Rectal smooth muscle tissue (tissue), 1 donor: ENCODE data around the gene HTRA3.

Experiments used
- H3K27ac ChIP-seq: one replicate; pipeline ENCODE4 v1.7.0; 2013; ENCODE audit warnings: low read depth, low read length, inconsistent platforms
- H3K27me3 ChIP-seq: one replicate; pipeline ENCODE4 v1.7.0; 2013; ENCODE audit warnings: low read length; ENCODE audit not compliant: control insufficient read depth, insufficient read depth
- H3K36me3 ChIP-seq: one replicate; pipeline ENCODE4 v1.7.0; 2013; ENCODE audit warnings: low read length; ENCODE audit not compliant: control insufficient read depth, insufficient read depth
- H3K4me1 ChIP-seq: one replicate; pipeline ENCODE4 v1.7.0; 2013; ENCODE audit warnings: low read length; ENCODE audit not compliant: control insufficient read depth, insufficient read depth
- H3K4me3 ChIP-seq: one replicate; pipeline ENCODE4 v1.7.0; 2013; ENCODE audit warnings: low read length
- H3K9ac ChIP-seq: one replicate; pipeline ENCODE4 v1.7.0; 2013; ENCODE audit warnings: low read length

HTRA3 gene

GRCh38 chr4:8277356-8278008, 7.9 kb downstream of the HTRA3 start:
- H3K4me3 ChIP-seq = no peak overlapping the region
- peaks cover 50% of the 10 kb centered on the region for H3K4me1 ChIP-seq
- no peak overlapping the region for H3K27ac ChIP-seq
- H3K9ac ChIP-seq = no peak overlapping the region
- no peaks in the 10 kb centered on the region for H3K36me3 ChIP-seq
- H3K27me3 ChIP-seq = no peaks in the 10 kb centered on the region

- Histone ChIP-seq H3K27me3 (no peaks in the 10 kb centered on the region), H3K4me3 (no peak overlapping the region), H3K4me1 (peaks cover 47% of the 10 kb centered on the region), H3K9ac (no peak overlapping the region), H3K36me3 (no peaks in the 10 kb centered on the region), H3K27ac (no peak overlapping the region)
Measured at GRCh38 chr4:8278009-8278395, 8.4 kb downstream of the HTRA3 start.

DNA sequence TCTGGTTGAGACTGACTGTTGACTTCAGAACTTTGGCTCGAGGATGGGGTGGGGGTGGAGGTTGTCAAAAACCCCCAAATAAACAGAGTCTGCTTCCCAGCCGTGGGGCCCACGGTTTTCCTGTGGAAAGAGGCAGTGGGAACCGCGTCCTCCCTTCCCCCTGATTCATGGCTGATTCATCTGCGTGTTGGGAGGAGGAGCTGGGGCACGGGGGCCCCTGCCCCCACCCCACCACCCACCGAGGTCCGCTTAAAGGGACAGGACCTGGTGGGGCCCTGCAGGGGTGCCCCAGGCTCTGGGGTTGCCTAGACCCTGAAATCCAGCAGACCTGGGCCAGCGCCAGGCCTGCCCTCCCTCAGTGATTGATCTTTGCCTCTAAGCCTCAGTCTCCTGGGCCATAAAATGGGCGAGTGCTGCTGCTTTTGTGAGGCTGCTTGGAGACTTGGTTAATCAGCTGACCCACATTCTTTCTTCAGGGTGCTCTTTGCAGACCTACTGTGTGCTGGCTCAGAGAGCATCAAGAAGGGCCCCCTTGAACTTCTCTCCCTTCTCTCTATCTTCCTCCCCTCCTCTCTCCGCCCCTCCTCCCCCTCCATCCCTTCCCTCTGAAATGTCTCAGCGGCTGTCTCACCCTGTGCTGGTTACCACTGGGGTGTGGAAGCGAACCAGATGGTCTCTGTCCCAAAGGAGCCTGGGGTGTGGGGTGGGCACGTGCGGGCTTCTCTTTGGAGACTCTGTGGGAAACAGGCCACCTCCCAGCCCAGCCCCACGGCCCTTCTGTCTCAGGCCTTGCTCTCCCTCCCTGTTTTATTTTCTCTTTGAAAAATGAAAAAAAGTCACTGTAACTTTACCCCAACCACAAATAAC, 9.1 kb downstream of the HTRA3 start:
- peaks cover 46% of the 10 kb centered on the region for H3K4me1 ChIP-seq
- H3K27ac ChIP-seq = no peak overlapping the region
- H3K4me3 ChIP-seq = no peak overlapping the region
- H3K36me3 ChIP-seq = no peaks in the 10 kb centered on the region
- no peak overlapping the region for H3K9ac ChIP-seq
- no peaks in the 10 kb centered on the region for H3K27me3 ChIP-seq

DNA sequence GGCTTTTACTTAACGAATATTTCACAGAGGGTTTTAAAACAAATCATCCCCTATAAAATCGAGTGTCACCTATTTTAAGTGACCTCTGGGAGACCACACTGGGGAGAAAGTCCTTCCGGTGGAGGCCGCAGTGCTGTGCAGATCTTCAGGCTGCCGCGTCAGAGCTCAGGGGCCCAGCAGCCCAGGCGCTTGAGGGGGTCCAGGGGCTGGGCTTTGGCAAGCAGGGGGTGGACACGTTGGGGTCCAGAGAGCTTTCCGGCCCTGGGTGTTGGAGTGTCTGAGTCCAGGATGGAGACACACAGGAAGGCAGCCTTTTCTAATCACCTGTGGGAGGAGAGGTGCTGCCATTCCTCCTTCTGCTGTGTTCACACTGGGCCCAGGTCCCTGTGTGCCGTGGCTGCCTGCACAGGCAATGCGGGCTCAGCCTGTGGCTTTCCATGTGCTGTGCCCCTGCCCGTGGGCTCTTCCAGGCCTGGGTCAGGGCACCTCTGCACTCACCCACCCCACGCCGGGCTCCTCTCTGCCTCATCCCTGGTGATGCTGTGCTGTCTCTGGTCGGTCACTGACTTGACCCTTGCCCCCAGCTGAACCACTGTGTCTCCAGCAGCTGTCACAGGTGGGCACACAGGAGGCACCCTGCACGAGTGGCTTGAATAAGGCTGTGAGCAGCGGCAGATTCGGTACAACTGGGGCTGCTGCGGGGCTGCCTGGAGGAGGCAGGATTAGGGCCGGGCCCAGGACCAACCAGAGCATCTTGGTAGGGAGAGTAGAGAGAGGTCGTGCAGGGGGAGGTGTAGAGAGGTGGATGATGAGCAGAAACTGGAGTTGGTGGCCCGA, 10.0 kb downstream of the HTRA3 start:
- no peak overlapping the region for H3K9ac ChIP-seq
- no peaks in the 10 kb centered on the region for H3K36me3 ChIP-seq
- no peak overlapping the region for H3K27ac ChIP-seq
- peaks cover 37% of the 10 kb centered on the region for H3K4me1 ChIP-seq
- no peaks in the 10 kb centered on the region for H3K27me3 ChIP-seq
- H3K4me3 ChIP-seq = no peak overlapping the region

DNA sequence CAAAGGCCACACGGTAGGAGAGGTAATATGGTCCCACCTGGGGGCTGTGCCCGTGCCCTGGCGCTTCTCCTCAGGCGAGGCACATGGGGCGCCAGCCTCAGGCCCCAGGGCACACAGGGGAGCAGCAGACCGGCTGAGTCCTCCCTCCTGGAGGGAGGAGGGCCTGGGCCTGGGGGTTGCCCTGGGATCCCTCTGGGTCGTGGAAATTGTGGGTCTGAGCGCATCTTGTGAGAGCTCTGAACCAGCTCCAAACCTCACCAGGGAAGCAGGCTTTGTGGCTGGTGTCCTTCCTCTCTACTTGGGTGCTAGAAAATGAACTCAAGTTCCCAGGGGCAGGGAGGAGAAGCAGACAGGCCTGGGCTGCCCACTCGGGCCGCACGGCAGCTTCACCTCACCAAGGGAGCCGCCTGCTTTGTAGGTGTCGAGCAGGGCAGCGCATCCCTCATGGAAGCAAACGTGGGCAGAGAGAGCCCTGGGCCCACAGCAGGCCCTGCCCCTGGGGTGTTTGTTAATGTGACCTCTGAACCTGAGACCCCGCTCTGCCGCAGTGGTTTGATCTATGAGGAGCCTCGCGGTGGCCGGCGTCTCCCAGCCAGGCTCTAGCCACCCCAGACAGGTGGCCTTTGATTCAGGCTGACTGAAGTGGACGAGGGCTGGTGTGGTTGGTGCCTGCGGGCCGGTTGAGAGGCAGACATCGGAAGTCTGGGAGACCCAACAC, 10.8 kb downstream of the HTRA3 start:
- Histone ChIP-seq H3K36me3 (no peaks in the 10 kb centered on the region), H3K4me1 (peaks cover 31% of the 10 kb centered on the region), H3K27me3 (no peaks in the 10 kb centered on the region), H3K4me3 (no peak overlapping the region), H3K9ac (no peak overlapping the region), H3K27ac (no peak overlapping the region)

DNA sequence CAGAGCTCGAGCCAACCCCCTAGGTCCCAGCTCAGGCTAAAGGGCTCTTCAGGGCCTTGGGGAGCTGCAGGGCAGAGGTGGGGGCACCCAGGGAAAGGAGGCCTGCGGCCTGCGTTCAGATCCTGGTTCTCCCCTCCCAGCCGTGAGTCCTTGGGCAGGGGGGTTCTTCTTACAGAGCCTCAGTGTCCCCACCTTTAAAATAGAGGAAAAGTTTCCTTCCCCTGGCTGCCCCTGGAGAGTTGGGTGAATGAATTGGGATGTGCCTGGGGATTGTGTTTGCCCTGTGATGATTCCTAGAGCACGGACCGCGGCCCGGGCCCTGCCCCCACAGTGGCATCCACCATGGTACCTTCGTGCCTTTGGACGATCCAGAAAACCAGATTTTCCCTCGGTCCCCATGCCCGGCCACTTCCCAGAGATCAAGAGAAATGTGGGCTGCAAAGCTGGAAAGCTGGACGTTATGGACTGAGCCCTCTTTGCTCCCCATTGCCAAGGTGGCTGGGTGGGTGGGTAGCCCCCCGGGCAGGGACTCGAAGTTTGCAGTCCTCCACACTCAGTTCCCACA, 11.4 kb downstream of the HTRA3 start:
- Histone ChIP-seq H3K27ac (no peak overlapping the region), H3K27me3 (no peaks in the 10 kb centered on the region), H3K36me3 (no peaks in the 10 kb centered on the region), H3K4me1 (peaks cover 28% of the 10 kb centered on the region), H3K4me3 (no peak overlapping the region), H3K9ac (no peak overlapping the region)

- Histone ChIP-seq H3K4me1 (peaks cover 27% of the 10 kb centered on the region), H3K4me3 (no peak overlapping the region), H3K36me3 (no peaks in the 10 kb centered on the region), H3K27me3 (no peaks in the 10 kb centered on the region), H3K9ac (no peak overlapping the region), H3K27ac (no peak overlapping the region)
Measured at GRCh38 chr4:8281519-8282133, 12.1 kb downstream of the HTRA3 start.

DNA sequence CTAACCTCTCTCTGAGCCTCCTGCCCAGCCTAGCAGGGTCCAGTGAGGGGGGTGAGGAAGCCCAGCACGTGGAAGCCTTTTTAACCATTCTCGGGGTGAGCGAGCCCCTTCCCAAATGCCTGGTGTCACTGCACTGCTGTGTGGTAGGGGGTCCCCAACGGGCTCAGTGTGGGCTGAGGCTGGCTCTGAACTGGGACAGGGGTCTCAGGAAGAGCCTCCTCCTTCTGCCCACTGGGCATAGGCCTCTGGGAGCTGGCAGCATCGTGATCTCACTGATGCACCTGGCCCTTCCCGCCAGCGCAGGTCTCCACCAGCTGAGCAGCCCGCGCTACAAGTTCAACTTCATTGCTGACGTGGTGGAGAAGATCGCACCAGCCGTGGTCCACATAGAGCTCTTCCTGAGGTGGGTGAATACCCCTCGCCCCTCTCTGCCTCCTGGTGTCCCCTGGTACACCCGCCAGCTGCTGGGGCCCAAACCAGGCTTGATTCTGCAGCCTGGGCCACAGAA, 12.6 kb downstream of the HTRA3 start:
- peaks cover 22% of the 10 kb centered on the region for H3K4me1 ChIP-seq

GRCh38 chr4:8282742-8283141, 13.2 kb downstream of the HTRA3 start:
- Histone ChIP-seq H3K27ac (no peak overlapping the region), H3K4me1 (peaks cover 22% of the 10 kb centered on the region), H3K4me3 (no peak overlapping the region)

More for the DNA sequence above, 12.6 kb downstream of the HTRA3 start:
- H3K36me3 ChIP-seq = no peaks in the 10 kb centered on the region
- H3K9ac ChIP-seq = no peak overlapping the region
- no peaks in the 10 kb centered on the region for H3K27me3 ChIP-seq
- no peak overlapping the region for H3K27ac ChIP-seq
- no peak overlapping the region for H3K4me3 ChIP-seq

GRCh38 chr4:8283161-8283560, 13.6 kb downstream of the HTRA3 start:
- Histone ChIP-seq H3K4me3 (no peak overlapping the region), H3K4me1 (peaks cover 18% of the 10 kb centered on the region), H3K9ac (no peak overlapping the region), H3K27ac (no peak overlapping the region), H3K36me3 (no peaks in the 10 kb centered on the region), H3K27me3 (no peaks in the 10 kb centered on the region)

More at GRCh38 chr4:8282742-8283141, 13.2 kb downstream of the HTRA3 start:
- Histone ChIP-seq H3K36me3 (no peaks in the 10 kb centered on the region), H3K9ac (no peak overlapping the region), H3K27me3 (no peaks in the 10 kb centered on the region)

GRCh38 chr4:8283631-8284121, 14.1 kb downstream of the HTRA3 start:
- H3K4me3 ChIP-seq = no peak overlapping the region
- no peak overlapping the region for H3K27ac ChIP-seq
- no peaks in the 10 kb centered on the region for H3K27me3 ChIP-seq
- no peak overlapping the region for H3K9ac ChIP-seq
- peaks cover 13% of the 10 kb centered on the region for H3K4me1 ChIP-seq
- no peaks in the 10 kb centered on the region for H3K36me3 ChIP-seq
